ENCODE results near the gene NR2F2.

DNA sequence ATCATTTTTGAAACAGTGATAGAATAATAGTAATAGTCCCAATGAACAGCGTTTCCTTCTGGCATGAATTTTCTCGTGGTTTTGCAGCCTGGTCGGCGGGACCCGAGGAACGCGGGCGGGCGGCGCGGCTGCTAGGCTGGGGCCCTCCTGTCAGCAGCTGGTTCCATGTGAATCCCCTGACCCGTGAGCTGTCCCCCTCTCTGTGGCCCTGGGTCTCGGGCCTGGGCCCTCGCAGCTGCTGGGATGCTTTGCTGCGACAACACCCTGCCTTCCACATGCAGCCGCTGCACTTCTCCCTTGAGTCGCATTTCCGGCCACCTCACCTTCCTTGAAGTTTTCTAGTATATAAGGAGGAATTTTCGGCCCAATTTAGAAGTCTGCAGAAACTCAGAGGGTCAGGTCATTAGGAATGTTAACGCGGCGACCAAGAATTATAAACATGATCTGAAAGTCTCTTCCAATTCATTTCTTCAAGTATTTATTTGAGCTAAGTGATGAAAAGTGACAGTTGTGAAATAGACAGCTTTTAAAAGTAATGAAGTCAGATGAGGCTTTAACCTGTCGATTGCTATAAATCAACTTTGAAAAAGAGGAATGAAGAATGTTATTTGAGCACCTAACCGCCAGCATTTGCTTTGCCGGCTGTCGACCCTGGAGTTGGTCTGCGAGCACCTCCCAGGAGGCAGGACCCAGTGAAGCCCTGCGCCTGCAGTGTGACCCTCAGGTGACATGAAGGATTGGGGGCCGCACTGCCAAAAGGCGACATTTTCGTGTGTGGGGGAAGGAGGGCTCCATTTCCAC, 27.7 kb downstream of the NR2F2 start:
- no peak for TF ChIP-seq CTCF (IDR thresholded peaks at IDR 0.05)
- TF ChIP-seq POLR2A (IDR thresholded peaks at IDR 0.05) = no peak

All from right lobe of liver (tissue), 4 donors.